HEK293T (cell line): ENCODE results near the gene HMCN2.

Source experiments
- ARNT ChIP-seq: fragments of 450-650 bp; IDR thresholded peaks from 2 replicates; pipeline ENCODE4 v1.6.1; 2017; ENCODE audit warnings: mild to moderate bottlenecking
- BHLHE40 ChIP-seq: fragments of 450-650 bp; IDR thresholded peaks from 2 replicates; pipeline ENCODE4 v1.6.1; 2016; ENCODE audit warnings: mild to moderate bottlenecking, moderate library complexity, borderline replicate concordance
- ELF4 ChIP-seq: fragments of 450-650 bp; IDR thresholded peaks from 2 replicates; pipeline ENCODE4 v1.6.1; 2017; ENCODE audit warnings: antibody characterized with exemption
- FOXA1 ChIP-seq: fragments of 450-650 bp; IDR thresholded peaks from 2 replicates; pipeline ENCODE4 v1.6.1; 2016; ENCODE audit warnings: mild to moderate bottlenecking
- FOXK2 ChIP-seq: fragments of 450-650 bp; IDR thresholded peaks from 2 replicates; pipeline ENCODE4 v1.6.1; 2016; ENCODE audit warnings: mild to moderate bottlenecking
- FOXM1 ChIP-seq: fragments of 450-650 bp; IDR thresholded peaks from 2 replicates; pipeline ENCODE4 v1.6.1; 2017; ENCODE audit warnings: mild to moderate bottlenecking, borderline replicate concordance
- L3MBTL2 ChIP-seq: fragments of 450-650 bp; conservative IDR thresholded peaks from 2 replicates; pipeline ENCODE4 v1.6.1; 2016; ENCODE audit warnings: mild to moderate bottlenecking
- LEF1 ChIP-seq: fragments of 450-650 bp; IDR thresholded peaks from 2 replicates; pipeline ENCODE4 v1.6.1; 2017; ENCODE audit warnings: mild to moderate bottlenecking, borderline replicate concordance
- NFRKB ChIP-seq: fragments of 450-650 bp; IDR thresholded peaks from 2 replicates; pipeline ENCODE4 v1.6.1; 2016; ENCODE audit warnings: mild to moderate bottlenecking, moderate library complexity
- SP1 ChIP-seq: fragments of 450-650 bp; IDR thresholded peaks from 2 replicates; pipeline ENCODE4 v1.6.1; 2017
- SUZ12 ChIP-seq: fragments of 450-650 bp; IDR thresholded peaks from 2 replicates; pipeline ENCODE4 v1.6.1; 2016; ENCODE audit warnings: mild to moderate bottlenecking
- TARDBP ChIP-seq: fragments of 450-650 bp; IDR thresholded peaks from 2 replicates; pipeline ENCODE4 v1.6.1; 2016
- TF ChIP-seq, protein P1 (sequence below): fragments of 450-650 bp; IDR thresholded peaks from 2 replicates; pipeline ENCODE4 v1.6.1; 2016

DNA sequence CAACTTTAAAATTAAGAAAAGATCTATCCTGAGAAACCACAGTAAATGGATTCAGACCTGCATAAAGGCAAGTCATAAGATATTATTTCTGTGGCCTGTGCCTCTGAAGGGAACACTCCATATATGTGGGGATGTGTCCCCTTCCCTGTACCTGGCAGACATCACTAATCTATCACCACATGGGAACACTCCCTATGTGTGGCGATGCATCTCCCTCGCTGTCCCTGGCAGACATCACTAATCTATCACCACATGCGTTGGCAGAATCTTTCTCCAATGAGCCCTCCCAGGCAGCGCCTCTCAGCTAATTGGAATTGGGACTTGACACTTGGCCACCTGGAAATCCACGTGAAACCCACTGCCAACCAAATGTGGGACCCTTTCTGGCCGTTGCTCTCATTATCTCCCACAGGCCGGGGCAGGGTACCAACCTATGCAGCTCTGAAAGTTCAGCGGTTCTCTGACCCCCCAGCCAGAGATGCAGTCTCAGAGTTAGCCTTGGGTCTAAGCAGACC is 154.0 kb downstream of the HMCN2 start:
- TF ChIP-seq ELF4, result no peak
- TF ChIP-seq, protein P1, sequence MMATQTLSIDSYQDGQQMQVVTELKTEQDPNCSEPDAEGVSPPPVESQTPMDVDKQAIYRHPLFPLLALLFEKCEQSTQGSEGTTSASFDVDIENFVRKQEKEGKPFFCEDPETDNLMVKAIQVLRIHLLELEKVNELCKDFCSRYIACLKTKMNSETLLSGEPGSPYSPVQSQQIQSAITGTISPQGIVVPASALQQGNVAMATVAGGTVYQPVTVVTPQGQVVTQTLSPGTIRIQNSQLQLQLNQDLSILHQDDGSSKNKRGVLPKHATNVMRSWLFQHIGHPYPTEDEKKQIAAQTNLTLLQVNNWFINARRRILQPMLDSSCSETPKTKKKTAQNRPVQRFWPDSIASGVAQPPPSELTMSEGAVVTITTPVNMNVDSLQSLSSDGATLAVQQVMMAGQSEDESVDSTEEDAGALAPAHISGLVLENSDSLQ, result no peak
- no peak for TF ChIP-seq LEF1
- no peak for TF ChIP-seq NFRKB
- no peak for TF ChIP-seq TARDBP
- TF ChIP-seq BHLHE40, result no peak
- TF ChIP-seq L3MBTL2, result no peak
- no peak for TF ChIP-seq SUZ12
- no peak for TF ChIP-seq FOXK2
- TF ChIP-seq FOXM1, result no peak
- no peak for TF ChIP-seq FOXA1
- TF ChIP-seq SP1, result no peak
- no peak for TF ChIP-seq ARNT
